Measurements from ENCODE around the gene NKG7. TPM values are rescaled to one million over a fixed set of nuclear protein-coding genes. Genes with fewer than 3 reads are reported as not detected.

The NKG7 gene
- total RNA-seq, 3 donors from 2014 or later = 4.3 to 5.9 (median 4.4) TPM

DNA sequence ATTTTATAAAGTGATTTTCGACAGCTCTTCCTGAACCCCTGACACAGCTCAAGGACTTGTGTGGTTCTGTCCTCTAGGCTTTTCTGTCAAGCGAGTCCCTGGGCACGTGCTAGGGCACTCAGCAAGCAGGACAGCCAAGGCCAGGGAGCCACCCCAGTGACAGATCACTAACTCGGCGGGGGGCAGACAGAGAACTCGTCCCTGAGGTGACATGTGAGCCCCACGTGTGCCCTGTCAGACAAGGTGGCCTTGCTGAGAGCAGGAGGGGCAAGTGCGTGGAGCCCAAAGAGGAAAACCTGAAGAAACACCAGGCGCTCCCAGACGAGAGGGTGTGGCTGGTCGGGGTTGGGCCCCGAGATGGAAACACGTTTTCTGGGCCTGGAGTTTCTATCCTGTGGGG is 11.2 kb downstream of the NKG7 start:
- intact Hi-C loops (cut with DNase I, micrococcal nuclease) = no loop called here
- H3K4me3 ChIP-seq = no peak overlapping the region
- no peaks in the 10 kb centered on the region for H3K36me3 ChIP-seq (ENCODE audit: low read depth)
- ATAC-seq (no peak), DNase-seq (no peak)
- TF ChIP-seq, protein P1, sequence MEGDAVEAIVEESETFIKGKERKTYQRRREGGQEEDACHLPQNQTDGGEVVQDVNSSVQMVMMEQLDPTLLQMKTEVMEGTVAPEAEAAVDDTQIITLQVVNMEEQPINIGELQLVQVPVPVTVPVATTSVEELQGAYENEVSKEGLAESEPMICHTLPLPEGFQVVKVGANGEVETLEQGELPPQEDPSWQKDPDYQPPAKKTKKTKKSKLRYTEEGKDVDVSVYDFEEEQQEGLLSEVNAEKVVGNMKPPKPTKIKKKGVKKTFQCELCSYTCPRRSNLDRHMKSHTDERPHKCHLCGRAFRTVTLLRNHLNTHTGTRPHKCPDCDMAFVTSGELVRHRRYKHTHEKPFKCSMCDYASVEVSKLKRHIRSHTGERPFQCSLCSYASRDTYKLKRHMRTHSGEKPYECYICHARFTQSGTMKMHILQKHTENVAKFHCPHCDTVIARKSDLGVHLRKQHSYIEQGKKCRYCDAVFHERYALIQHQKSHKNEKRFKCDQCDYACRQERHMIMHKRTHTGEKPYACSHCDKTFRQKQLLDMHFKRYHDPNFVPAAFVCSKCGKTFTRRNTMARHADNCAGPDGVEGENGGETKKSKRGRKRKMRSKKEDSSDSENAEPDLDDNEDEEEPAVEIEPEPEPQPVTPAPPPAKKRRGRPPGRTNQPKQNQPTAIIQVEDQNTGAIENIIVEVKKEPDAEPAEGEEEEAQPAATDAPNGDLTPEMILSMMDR (IDR thresholded peaks at IDR 0.05) = no peak
- no peaks in the 10 kb centered on the region for H3K9me3 ChIP-seq
- H3K4me1 ChIP-seq (ENCODE audit: low read depth) = peaks cover 24% of the 10 kb centered on the region

DNA sequence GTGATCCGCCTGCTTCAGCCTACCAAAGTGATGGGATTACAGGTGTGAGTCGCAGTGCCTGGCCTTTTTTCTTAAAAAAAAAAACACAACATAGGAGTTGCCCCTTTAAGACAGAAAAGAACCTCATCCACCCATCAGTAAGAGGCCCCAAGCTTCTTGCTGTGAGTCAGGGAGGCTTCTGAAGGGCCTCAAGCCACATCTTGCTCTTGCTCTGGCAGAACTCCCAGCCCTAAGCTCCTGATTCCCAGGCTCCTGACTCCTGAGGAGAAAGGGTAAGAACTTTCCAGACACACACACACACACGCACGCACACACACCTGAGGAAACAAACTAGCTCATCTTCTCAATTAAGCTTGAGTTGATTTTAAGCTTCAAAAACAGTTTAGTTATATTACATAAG is 13.2 kb downstream of the NKG7 start:
- intact Hi-C loops (cut with DNase I, micrococcal nuclease) = no loop called here
- H3K36me3 ChIP-seq (ENCODE audit: low read depth) = no peaks in the 10 kb centered on the region
- TF ChIP-seq, protein P1 (IDR thresholded peaks at IDR 0.05) = no peak
- no peak for DNase-seq
- H3K4me1 ChIP-seq (ENCODE audit: low read depth) = peaks cover 16% of the 10 kb centered on the region
- H3K4me3 ChIP-seq = no peak overlapping the region
- H3K9me3 ChIP-seq = no peaks in the 10 kb centered on the region
- ATAC-seq = no peak

DNA sequence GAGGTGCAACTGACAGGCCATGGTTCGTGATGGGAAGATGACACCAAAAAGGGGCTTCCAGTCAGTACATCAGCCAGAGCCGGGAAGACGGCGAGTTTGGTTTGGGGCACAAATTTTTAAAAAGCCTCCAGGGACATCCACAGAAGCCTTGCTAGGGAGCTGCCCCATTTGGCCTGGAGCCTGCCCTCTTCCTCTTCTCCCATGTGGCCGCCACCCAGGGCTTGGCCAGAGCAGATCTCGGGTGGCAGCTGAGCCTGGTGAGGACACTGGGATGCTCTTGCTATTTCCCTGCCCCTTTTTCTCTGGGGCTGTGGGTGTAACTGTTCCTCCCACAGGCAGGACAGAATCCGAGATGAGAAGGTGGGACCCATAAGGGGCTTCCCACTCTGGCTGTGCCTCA is 14.5 kb downstream of the NKG7 start:
- Histone ChIP-seq H3K9me3 (no peaks in the 10 kb centered on the region), H3K4me3 (no peak overlapping the region), H3K36me3 (ENCODE audit: low read depth) (no peaks in the 10 kb centered on the region), H3K4me1 (ENCODE audit: low read depth) (peaks cover 6% of the 10 kb centered on the region)
- no peak for DNase-seq
- intact Hi-C loops (cut with DNase I, micrococcal nuclease) = no loop called here
- ATAC-seq = no peak
- TF ChIP-seq, protein P1 (IDR thresholded peaks at IDR 0.05) = no peak

DNA sequence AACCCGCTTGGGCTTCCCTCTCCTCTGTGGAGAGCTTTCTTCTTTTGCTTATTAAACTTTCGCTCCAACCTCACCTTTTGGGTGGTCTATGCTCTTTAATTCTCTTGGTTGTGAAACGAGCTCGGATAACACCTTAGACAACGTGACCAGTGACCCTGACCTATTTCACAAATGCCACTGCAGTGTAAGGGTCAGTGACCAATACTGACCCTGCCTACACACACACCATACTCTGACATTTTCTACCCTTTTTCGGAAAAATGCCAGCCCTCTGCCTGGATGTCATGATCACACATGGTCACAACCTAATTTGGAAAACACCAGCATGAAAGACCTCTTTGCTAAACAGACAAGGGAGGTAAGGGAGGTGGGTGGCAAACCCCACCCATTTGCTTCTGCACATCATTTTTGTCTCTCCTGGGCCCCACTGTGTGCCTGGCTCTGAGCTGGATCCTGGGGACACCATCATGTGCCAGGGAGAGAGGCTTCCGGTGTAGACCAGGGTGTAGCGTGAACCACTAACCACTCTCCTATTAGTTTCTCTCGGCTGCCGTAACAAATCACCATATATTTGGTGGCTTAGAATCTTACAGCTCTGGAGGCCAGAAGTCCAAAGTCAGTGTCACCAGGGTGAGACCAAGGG is 16.2 kb downstream of the NKG7 start:
- TF ChIP-seq, protein P1 (IDR thresholded peaks at IDR 0.05) = no peak
- DNase-seq = no peak
- intact Hi-C loops (cut with DNase I, micrococcal nuclease) = no loop called here
- no peaks in the 10 kb centered on the region for H3K4me1 ChIP-seq (ENCODE audit: low read depth)
- H3K9me3 ChIP-seq = no peaks in the 10 kb centered on the region
- no peak overlapping the region for H3K4me3 ChIP-seq
- H3K36me3 ChIP-seq (ENCODE audit: low read depth) = no peaks in the 10 kb centered on the region
- ATAC-seq = no peak

DNA sequence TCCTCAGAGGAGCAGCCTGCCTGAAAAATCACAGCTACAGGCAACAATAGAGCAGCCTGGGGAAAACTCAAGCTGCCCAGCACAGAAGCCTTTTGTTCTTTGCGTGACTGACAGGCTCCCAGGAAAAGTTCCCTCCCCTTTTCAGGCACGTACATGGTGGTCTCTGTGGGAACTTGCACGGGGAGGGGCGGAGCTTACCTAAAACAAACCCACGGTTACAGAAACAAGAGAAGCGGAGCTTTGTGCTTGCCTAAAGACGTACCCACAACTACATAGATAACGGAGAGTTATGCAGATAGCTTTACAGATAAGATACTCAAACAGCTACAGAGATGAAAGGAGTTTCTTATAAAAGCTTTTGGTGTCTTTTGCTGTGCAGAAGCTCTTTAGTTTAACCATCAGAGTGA is 17.7 kb downstream of the NKG7 start:
- intact Hi-C loops (cut with DNase I, micrococcal nuclease) = no loop called here
- TF ChIP-seq, protein P1 (IDR thresholded peaks at IDR 0.05) = no peak

More for the DNA sequence above, 17.7 kb downstream of the NKG7 start:
- Histone ChIP-seq H3K9me3 (no peaks in the 10 kb centered on the region), H3K4me3 (no peak overlapping the region), H3K36me3 (ENCODE audit: low read depth) (no peaks in the 10 kb centered on the region), H3K4me1 (ENCODE audit: low read depth) (no peaks in the 10 kb centered on the region)
- ATAC-seq = no peak
- no peak for DNase-seq

Data from mucosa of descending colon (tissue), 3 donors.